GM12872 (cell line): ENCODE data around the gene EPG5.

Experiments
- TF ChIP-seq, protein P1 (sequence below): IDR thresholded peaks from 3 replicates; pipeline ENCODE4 v1.5.1; 2011; ENCODE audit warnings: low read depth, mild to moderate bottlenecking, low read length, moderate library complexity; ENCODE audit not compliant: insufficient read depth

Gene EPG5

DNA sequence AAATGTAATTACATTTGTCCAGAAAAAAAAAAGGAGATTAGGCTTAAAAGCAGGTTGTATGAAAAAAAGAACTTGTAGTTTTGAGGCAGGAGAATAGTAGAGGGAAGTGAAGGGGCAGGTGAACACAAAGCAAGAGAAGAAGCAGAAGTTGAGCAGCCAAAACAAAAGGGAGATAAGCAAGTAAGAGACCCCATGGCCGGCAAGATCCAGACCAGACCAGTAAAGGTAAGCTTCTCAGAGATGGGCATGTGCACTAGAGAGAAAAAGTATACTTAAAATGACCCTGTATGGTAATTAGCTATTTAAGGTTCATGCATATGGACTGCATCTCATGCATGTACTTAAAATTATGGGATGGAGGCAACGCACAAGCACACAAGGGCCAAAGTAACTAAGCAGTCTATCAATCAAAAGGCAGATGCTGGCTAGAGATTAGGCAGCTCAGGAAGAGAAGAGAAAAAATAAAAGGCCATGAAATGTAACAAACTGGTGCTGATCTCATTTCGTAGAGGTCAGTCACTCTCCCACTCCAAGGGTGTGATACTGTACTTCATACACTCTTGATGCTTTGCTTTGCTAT, 132.0 kb downstream of the EPG5 start:
- TF ChIP-seq, protein P1, sequence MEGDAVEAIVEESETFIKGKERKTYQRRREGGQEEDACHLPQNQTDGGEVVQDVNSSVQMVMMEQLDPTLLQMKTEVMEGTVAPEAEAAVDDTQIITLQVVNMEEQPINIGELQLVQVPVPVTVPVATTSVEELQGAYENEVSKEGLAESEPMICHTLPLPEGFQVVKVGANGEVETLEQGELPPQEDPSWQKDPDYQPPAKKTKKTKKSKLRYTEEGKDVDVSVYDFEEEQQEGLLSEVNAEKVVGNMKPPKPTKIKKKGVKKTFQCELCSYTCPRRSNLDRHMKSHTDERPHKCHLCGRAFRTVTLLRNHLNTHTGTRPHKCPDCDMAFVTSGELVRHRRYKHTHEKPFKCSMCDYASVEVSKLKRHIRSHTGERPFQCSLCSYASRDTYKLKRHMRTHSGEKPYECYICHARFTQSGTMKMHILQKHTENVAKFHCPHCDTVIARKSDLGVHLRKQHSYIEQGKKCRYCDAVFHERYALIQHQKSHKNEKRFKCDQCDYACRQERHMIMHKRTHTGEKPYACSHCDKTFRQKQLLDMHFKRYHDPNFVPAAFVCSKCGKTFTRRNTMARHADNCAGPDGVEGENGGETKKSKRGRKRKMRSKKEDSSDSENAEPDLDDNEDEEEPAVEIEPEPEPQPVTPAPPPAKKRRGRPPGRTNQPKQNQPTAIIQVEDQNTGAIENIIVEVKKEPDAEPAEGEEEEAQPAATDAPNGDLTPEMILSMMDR, result no peak

DNA sequence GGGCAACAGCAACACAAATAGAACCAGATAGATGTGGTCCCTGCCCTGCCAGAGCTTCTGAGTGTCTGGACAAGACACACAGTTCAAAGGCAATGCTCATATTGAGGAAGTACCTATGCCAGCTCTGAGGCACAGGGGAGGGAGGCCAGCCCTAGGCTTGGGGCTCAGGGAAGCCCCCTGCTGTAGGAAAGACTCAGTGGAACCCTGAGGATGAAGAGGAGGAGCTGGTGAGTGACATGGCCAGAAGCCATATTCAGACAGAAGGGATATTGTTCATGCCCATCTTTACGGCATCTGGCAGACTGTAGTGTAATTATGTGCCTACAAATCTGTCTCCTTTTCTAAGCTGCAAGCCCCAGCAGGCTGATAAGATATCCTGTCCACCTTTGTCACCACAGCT, 132.8 kb downstream of the EPG5 start:
- TF ChIP-seq, protein P1, result no peak

DNA sequence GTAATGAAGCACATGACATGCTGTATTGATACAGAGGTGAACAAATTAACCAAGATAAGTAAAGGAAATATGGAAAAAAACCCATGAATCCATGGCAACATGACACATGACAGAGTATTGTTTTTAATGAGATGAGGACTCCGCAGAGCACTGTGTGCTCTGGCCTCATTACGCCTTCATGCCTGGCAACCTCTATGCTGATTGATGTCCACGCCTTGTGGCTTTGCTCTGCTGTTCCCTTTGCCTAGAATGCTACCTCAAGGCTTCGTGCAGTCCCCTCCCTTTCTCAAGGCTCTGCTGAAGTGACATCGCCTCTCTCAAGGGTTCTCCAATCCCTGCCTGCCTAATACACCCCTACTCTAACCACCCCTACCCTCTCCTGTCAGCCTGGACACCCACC, 133.3 kb downstream of the EPG5 start:
- TF ChIP-seq, protein P1, result no peak

DNA sequence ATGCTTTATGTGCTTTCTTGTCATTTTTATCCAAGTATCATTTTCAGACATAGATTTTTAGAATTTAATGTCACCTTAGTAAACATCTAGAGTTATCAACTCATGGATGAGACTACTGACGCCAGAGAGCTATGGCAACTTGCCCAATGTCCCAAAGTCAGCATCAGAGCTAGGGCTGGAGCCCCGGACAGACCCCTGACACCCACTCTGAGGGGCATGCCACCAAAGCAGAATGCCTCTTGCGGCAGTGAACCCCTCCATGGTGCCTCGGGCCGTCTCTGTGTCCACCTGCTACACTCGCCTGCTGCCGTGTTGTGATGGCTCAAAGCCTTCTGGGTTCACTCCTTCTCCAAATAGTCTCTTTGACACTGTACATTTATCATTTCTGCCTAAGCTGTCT, 136.2 kb downstream of the EPG5 start:
- TF ChIP-seq, protein P1, result no peak

DNA sequence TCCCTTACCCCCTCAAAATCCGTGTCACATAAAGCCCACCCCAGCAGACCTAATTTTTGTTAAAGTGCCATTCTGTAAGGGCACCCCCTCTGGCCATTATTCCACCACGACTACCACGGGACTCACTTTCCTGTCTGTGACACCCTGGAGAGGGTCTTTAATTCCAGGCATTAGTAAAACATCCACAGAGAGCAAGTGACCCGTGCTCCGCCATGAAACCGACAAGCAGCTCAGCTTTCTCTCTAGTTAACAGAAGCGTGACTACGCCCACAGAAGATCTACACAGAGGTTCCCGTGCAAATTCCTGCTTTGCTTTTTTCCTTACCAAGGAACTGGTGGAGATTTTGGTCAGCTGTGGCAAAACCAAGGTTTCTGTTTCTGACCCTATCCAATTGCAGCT, 137.3 kb downstream of the EPG5 start:
- TF ChIP-seq, protein P1, result no peak

DNA sequence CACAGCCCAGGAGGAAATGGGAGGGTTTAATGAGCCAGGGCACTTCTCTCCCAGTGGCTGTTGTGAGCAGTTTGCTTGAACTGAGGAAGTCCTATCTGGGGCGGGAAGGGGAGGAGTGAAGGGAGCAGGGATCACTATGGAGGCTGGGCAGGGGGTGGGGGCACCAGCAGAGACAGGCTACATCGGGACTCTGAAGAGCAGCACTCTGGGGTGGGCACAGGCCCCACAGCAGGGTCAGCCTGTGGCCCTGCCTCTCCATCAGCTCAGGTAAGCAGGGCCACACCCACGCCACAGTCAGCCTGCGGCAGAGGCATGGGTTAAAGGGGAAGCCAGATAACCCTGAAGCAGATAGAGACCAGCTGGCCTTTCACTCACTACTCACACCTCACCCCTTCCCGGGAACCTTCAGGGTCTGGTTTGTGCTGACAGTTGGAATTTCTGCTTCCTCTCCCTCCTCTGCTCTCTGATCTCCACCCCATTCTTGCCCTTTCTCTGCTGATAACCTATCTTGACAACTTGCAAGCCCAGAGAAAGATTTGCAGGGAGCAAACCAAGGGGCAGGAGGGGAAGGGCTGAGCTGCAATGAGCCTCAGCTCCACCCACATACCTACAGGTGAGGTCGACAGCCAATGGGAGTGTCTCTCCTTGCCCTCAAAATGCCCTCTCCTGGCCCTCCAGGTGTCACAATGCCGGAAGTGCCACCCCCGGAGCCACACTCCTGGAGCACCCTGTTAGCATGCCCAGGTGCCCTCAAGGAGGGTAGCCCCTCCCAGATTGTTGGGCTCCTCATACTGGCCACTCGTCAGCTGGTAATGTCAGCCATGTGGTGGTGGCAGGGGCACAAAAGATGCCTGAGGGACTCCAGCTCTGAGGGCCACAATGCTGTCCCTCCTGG, 138.0 kb downstream of the EPG5 start:
- TF ChIP-seq, protein P1, result no peak

DNA sequence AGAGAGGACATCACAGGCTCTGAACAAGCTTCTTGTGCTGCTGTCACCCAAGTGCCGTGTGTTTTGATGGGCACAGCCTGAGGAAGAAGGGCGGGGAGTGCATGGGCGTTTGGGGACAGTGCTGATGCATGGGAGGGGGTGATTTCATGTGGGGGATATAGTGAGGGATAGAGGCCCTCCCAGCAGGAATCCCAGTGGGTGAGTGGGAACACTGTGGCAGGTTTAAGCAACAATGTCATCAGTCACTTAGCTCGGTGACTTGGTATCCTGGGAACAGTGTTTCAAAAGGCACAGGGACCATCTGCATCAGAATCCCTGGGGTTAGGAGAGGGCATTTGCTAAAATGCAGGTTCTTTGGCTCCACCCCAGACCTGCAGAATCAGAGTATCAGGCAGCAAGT, 141.0 kb downstream of the EPG5 start:
- TF ChIP-seq, protein P1, result no peak
